C4-2B (cell line): ENCODE results near the gene PLOD1.
"Not testable (repeated sequence)": the region's sequence is repeated elsewhere in the genome, so short reads cannot be mapped to it uniquely, and the experiment has no call there.

Source experiments
- H3K27ac ChIP-seq: fragments of 450-650 bp; 2 replicates; pipeline ENCODE4 v1.5.1; 2017
- CTCF ChIP-seq: fragments of 450-650 bp; conservative IDR thresholded peaks from 2 replicates; pipeline ENCODE4 v1.5.1; 2017; ENCODE audit warnings: mild to moderate bottlenecking
- ZFX ChIP-seq: fragments of 450-650 bp; IDR thresholded peaks from 2 replicates; pipeline ENCODE4 v1.6.1; 2017

Gene PLOD1

GRCh38 chr1:11938722-11939526 is 4.4 kb downstream of the PLOD1 start:
- TF ChIP-seq ZFX (no peak), CTCF (no peak)
- H3K27ac ChIP-seq, result no peak overlapping the region

- H3K27ac ChIP-seq, result not testable (repeated sequence)
Observed at GRCh38 chr1:11939794-11940193, 5.3 kb downstream of the PLOD1 start.

GRCh38 chr1:11940260-11940921 is 5.9 kb downstream of the PLOD1 start:
- TF ChIP-seq CTCF (no peak), ZFX (no peak)
- no peak overlapping the region for H3K27ac ChIP-seq

GRCh38 chr1:11942280-11942679 is 7.8 kb downstream of the PLOD1 start:
- TF ChIP-seq ZFX (no peak), CTCF (no peak)
- H3K27ac ChIP-seq, result no peak overlapping the region

GRCh38 chr1:11943619-11944018 is 9.1 kb downstream of the PLOD1 start:
- H3K27ac ChIP-seq, result no peak overlapping the region
- TF ChIP-seq CTCF, result no peak
- no peak for TF ChIP-seq ZFX

GRCh38 chr1:11944358-11944931 is 9.9 kb downstream of the PLOD1 start:
- no peak for TF ChIP-seq ZFX
- TF ChIP-seq CTCF, result no peak
- no peak overlapping the region for H3K27ac ChIP-seq

- H3K27ac ChIP-seq, result no peak overlapping the region
- TF ChIP-seq CTCF (no peak), ZFX (no peak)
Observed at GRCh38 chr1:11946647-11947046, 12.1 kb downstream of the PLOD1 start.
